MM.1S (cell line): ENCODE measurements around the gene PHTF1.

Experiments
- DNase-seq: peaks from one replicate; pipeline ENCODE4 v3.0.0-alpha.2; 2015
- H2AFZ ChIP-seq: fragments of 300-600 bp; sonication (generic); 2 replicates; pipeline ENCODE4 v1.6.0; 2016; ENCODE audit warnings: antibody characterized with exemption, low read length
- H3F3A ChIP-seq: fragments of 300-600 bp; sonication (generic); 2 replicates; pipeline ENCODE4 v1.6.1; 2016; ENCODE audit warnings: mild to moderate bottlenecking, antibody characterized with exemption, low read length, moderate library complexity, mixed read lengths; ENCODE audit not compliant: insufficient read depth
- H3K27ac ChIP-seq: fragments of 300-600 bp; sonication (generic); 2 replicates; pipeline ENCODE4 v1.5.1; 2016; ENCODE audit warnings: mild to moderate bottlenecking, low read length
- H3K27me3 ChIP-seq: fragments of 300-600 bp; sonication (generic); replicated peaks from 2 replicates; pipeline ENCODE4 v1.6.0; 2016; ENCODE audit warnings: low read length; ENCODE audit not compliant: insufficient read depth
- H3K36me3 ChIP-seq: fragments of 300-600 bp; sonication (generic); replicated peaks from 2 replicates; pipeline ENCODE4 v1.6.1; 2016; ENCODE audit warnings: mild to moderate bottlenecking, low read length, mixed read lengths; ENCODE audit not compliant: insufficient read depth
- H3K4me1 ChIP-seq: fragments of 300-600 bp; sonication (generic); 2 replicates; pipeline ENCODE4 v1.6.1; 2016; ENCODE audit warnings: low read length, mixed read lengths
- H3K4me2 ChIP-seq: fragments of 300-600 bp; sonication (generic); 2 replicates; pipeline ENCODE4 v1.6.0; 2016; ENCODE audit warnings: low read depth, low read length
- H3K4me3 ChIP-seq: fragments of 300-600 bp; sonication (generic); 2 replicates; pipeline ENCODE4 v1.5.1; 2016; ENCODE audit warnings: low read length, mixed read lengths
- H3K79me2 ChIP-seq: fragments of 300-600 bp; sonication (generic); 2 replicates; pipeline ENCODE4 v1.6.1; 2016; ENCODE audit warnings: mixed run types, low read length, mixed read lengths
- H3K9ac ChIP-seq: fragments of 300-600 bp; sonication (generic); 2 replicates; pipeline ENCODE4 v1.6.1; 2016; ENCODE audit warnings: low read length, mixed read lengths
- H3K9me2 ChIP-seq: fragments of 300-600 bp; sonication (generic); replicated peaks from 2 replicates; pipeline ENCODE4 v1.6.1; 2016; ENCODE audit warnings: mild to moderate bottlenecking, low read length, mixed read lengths; ENCODE audit not compliant: insufficient read depth
- H3K9me3 ChIP-seq: fragments of 300-600 bp; sonication (generic); replicated peaks from 2 replicates; pipeline ENCODE4 v1.6.1; 2016; ENCODE audit warnings: mild to moderate bottlenecking, low read length, mixed read lengths; ENCODE audit not compliant: insufficient read depth
- H4K20me1 ChIP-seq: fragments of 300-600 bp; sonication (generic); 2 replicates; pipeline ENCODE4 v1.6.1; 2016; ENCODE audit warnings: mild to moderate bottlenecking, low read length, moderate library complexity, mixed read lengths; ENCODE audit not compliant: insufficient read depth
- EZH2 ChIP-seq: fragments of 300-600 bp; sonication (generic); optimal IDR thresholded peaks from 2 replicates; pipeline ENCODE3; 2017; ENCODE audit warnings: low read depth, mild to moderate bottlenecking, antibody characterized with exemption, low read length, mixed read lengths
- EZH2phosphoT487 ChIP-seq: fragments of 300-600 bp; sonication (generic); IDR thresholded peaks from 2 replicates; pipeline ENCODE4 v1.6.1; 2018; ENCODE audit warnings: antibody characterized with exemption, low read length
- TF ChIP-seq, protein P1 (sequence below): fragments of 300-600 bp; sonication (generic); IDR thresholded peaks from 2 replicates; pipeline ENCODE4 v1.5.1; 2016; ENCODE audit warnings: antibody characterized with exemption, low read length, mixed read lengths

Gene PHTF1

DNA sequence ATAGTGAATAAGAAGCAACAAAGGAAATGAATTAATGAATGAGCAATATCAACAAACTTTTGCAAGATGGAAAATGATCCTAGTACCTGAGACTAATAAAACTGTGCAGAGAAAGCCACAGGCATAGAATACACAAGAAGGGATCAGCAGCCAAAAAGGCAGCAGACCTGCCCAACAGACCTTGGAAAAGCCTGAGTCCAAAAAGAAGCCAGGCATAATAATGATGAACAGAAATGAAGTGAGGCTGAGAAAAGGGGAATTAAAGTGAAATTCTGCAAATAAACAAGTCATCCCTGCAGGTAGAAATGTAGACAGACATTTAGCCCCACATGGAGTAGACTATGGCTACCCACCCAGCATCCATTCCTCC, 10.3 kb upstream of the PHTF1 start:
- Histone ChIP-seq H3K9ac (no peak overlapping the region), H3K4me2 (no peak overlapping the region), H3K9me2 (no peaks in the 10 kb centered on the region), H3K36me3 (no peaks in the 10 kb centered on the region), H3K4me1 (0 out of 2 replicates have a peak, but pooled peaks cover 14% of the 10 kb centered on the region), H4K20me1 (no peaks in the 10 kb centered on the region), H3K27me3 (no peaks in the 10 kb centered on the region), H3K4me3 (no peak overlapping the region), H2AFZ (no peak overlapping the region), H3K9me3 (no peaks in the 10 kb centered on the region), H3K79me2 (no peaks in the 10 kb centered on the region), H3F3A (no peaks in the 10 kb centered on the region), H3K27ac (no peak overlapping the region)
- no peak for TF ChIP-seq EZH2phosphoT487
- TF ChIP-seq EZH2, result no peak
- TF ChIP-seq, protein P1, sequence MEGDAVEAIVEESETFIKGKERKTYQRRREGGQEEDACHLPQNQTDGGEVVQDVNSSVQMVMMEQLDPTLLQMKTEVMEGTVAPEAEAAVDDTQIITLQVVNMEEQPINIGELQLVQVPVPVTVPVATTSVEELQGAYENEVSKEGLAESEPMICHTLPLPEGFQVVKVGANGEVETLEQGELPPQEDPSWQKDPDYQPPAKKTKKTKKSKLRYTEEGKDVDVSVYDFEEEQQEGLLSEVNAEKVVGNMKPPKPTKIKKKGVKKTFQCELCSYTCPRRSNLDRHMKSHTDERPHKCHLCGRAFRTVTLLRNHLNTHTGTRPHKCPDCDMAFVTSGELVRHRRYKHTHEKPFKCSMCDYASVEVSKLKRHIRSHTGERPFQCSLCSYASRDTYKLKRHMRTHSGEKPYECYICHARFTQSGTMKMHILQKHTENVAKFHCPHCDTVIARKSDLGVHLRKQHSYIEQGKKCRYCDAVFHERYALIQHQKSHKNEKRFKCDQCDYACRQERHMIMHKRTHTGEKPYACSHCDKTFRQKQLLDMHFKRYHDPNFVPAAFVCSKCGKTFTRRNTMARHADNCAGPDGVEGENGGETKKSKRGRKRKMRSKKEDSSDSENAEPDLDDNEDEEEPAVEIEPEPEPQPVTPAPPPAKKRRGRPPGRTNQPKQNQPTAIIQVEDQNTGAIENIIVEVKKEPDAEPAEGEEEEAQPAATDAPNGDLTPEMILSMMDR, result no peak
- no peak for DNase-seq

DNA sequence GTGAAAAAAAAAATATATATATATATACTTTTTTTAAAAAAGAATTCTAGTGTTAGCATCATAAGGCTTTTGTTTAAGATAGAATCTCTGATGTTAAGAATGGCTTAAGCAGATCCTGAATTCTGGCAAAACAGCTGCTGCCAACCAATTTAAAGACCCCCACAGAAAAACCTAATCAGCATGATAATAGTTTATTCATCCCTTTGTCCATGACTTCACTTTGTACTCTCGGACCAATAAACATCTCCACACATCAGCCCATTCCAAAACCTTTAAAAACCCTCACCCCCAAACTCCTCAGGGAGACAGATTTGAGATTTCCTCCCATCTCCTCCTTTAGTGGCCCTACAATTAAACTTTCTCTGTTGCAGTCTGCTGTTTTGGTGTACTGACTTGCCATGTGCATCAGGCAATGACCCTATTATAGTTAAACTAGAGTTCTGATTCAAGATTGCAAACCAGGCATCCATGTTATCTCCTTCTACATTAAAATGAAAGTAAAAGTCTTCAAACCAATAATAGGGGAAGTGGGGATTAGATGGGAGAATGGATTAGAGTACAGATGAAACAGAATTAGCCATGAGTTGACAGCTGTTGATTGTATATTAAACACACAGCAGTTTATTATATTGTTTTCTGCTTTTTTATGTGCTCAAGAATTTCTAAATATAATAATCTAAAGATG, 9.8 kb upstream of the PHTF1 start:
- TF ChIP-seq EZH2 (no peak), EZH2phosphoT487 (no peak)
- TF ChIP-seq, protein P1, result no peak
- Histone ChIP-seq H2AFZ (no peak overlapping the region), H3K4me2 (no peak overlapping the region), H3K4me1 (0 out of 2 replicates have a peak, but pooled peaks cover 14% of the 10 kb centered on the region), H4K20me1 (no peaks in the 10 kb centered on the region), H3K9me2 (no peaks in the 10 kb centered on the region), H3K9me3 (no peaks in the 10 kb centered on the region), H3K4me3 (no peak overlapping the region), H3K36me3 (no peaks in the 10 kb centered on the region), H3K79me2 (no peaks in the 10 kb centered on the region), H3F3A (no peaks in the 10 kb centered on the region), H3K27ac (no peak overlapping the region), H3K9ac (no peak overlapping the region), H3K27me3 (no peaks in the 10 kb centered on the region)
- no peak for DNase-seq

DNA sequence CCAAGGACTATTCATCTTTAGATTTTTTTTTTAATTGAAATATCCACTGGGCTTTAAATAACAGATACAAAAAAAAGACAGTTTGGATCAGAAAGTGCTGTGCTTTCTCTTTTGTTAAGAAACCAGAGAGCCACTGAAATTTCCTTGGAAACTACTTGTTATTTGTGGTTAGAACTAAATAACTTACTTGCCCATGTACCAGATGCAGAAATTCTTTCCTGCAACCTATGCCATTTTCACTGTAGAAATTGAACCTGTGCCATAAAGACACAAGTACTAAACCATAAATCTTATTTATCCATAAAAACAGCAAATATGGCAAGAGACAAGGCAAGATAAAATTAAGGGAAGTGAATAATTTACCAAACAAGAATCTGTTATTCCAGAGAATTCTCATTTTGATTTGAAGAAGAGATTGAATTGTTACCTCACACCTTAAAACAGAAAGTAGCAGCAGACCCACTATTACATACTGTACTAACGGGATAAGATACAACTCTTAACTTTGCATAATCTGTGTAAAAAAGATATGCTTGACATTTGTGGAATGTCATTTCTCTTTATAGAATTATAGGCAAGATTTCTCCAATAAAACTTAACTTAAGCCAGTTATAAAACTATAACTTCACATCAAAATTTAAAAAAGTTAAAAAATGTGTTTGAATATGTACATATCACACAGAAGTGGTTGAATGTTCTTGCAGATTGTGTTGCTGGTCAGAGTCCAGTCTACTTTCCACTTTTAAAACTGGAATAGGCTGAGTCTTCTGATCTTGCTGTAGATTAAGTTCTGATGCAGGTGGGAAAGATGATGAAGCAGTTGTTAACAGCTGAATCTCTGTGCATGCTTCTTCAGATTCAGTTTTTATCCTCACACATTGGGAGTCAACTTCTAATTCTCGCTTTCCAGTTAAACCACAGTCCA, 6.3 kb upstream of the PHTF1 start:
- Histone ChIP-seq H3K4me2 (no peak overlapping the region), H4K20me1 (no peaks in the 10 kb centered on the region), H2AFZ (no peak overlapping the region), H3K9me3 (no peaks in the 10 kb centered on the region), H3K79me2 (no peaks in the 10 kb centered on the region), H3F3A (0 out of 2 replicates have a peak, but pooled peaks cover under 1% of the 10 kb centered on the region), H3K9ac (no peak overlapping the region), H3K27me3 (no peaks in the 10 kb centered on the region), H3K9me2 (no peaks in the 10 kb centered on the region), H3K4me3 (no peak overlapping the region), H3K27ac (no peak overlapping the region), H3K36me3 (no peaks in the 10 kb centered on the region), H3K4me1 (0 out of 2 replicates have a peak, but pooled peaks cover 14% of the 10 kb centered on the region)
- DNase-seq, result no peak
- TF ChIP-seq EZH2phosphoT487, result no peak
- no peak for TF ChIP-seq EZH2
- TF ChIP-seq, protein P1, result no peak
